Cardiac fibroblast (primary cell): ENCODE measurements around the gene UTP25.

ENCODE experiments used
- DNase-seq, 2 donors: peaks; one replicate each; pipeline versions ENCODE4 v3.0.0 to v3.0.0-alpha.2; 2010; ENCODE audit warnings: low read depth in 2 of 2
- H3K4me3 ChIP-seq, 2 donors: replicated peaks in 1 of 2; 1 replicate in 1 of 2; 2 replicates in 1 of 2; pipeline ENCODE4 v1.5.1; 2011; ENCODE audit warnings: low read depth in 2 of 2, low read length in 2 of 2, mild to moderate bottlenecking in 2 of 2, moderate library complexity in 1 of 2
- CTCF ChIP-seq: IDR thresholded peaks from one replicate; pipeline ENCODE4 v1.5.1; 2011; ENCODE audit warnings: low read depth, mild to moderate bottlenecking, low read length, inconsistent platforms

The UTP25 gene

DNA sequence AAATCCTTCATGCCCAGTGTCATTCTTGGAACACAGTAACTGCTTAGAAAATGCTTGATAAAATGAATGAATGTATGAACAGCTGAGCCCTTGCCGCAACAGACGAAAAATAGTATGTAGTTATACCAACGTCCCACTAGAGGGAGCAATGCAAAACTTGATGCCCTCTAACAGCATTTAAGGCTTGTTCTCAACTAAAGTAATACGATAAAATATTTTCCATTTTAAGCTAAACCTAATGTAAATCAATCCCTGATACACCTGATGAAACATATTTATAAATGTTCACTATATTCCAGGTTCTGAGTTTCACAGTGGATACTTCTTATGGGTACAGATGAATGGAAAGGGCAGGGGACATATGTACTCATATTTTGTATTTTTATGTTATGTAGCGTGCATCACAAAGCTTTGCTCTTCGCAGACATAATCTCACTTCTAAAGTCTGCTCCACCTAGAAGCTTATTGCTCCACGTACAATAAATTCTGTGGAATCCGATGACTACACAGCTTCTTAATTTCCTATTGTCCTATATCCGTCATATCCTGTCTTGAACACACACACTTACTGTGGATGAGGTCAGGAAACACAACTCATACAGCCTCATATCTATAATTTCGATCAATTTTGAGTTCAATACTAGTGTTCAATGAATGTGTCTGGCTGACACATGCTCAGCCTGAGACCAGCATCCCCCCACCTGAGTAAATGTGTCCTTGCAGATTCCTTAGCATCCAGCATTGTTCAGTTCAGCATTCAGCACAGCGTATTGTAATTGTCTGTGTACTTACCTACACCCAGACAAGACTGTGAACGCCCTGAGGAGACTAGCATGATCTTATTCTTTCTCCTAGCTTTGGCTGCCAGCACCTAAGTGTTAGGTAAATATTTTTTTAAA is 4.4 kb upstream of the UTP25 start:
- H3K4me3 ChIP-seq: peak overlapping the region in 1 of 2 donors; percentile 1
- TF ChIP-seq CTCF: peak; percentile 67
- peak; percentile 83 to 96 for DNase-seq

GRCh38 chr1:209825591-209826434 is 2.0 kb upstream of the UTP25 start:
- TF ChIP-seq CTCF: no peak

DNA sequence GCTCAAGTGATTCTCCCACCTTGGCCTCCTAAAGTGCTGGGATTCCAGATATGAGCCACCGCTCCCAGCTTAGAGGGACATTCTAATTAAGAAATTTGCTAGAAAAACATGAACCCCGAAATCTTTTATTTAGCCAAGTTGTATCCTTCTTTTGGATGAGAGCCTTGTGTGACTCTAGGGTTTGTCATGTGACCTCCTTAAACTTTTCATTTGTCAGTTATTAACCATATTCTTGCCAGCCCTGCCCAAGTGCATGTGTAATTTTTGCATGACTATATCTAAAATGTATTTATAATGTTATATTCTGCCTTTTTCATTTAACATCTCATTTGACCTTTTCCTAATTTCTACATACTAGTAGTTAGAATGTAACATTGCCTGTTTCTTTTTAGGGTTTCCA is 1.9 kb downstream of the UTP25 start:
- TF ChIP-seq CTCF: no peak
- no peak for DNase-seq
- no peak overlapping the region for H3K4me3 ChIP-seq

More at GRCh38 chr1:209825591-209826434, 2.0 kb upstream of the UTP25 start:
- H3K4me3 ChIP-seq: no peak overlapping the region
- no peak for DNase-seq

- no peak overlapping the region for H3K4me3 ChIP-seq
- no peak for DNase-seq
- TF ChIP-seq CTCF: no peak
These were observed 3.0 kb downstream of the UTP25 start for GRCh38 chr1:209830722-209831121.

DNA sequence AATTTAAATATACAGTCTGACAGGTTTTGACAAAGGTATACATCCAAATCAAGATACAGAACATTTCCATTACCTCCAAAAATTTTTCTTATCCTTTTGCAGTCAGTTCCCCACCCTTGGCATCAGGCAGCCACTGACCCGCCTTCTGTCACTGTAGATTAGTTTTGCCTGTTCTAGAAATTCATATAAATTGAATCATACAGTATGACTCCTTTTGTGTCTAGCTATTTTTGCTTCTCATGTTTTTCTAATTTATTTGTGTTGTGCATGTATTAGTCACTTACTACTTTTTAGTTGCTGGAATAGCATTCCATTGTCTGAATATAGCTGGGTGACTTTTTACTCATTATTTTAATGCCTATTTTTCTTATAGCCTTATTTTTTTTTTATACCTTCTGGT is 3.8 kb downstream of the UTP25 start:
- TF ChIP-seq CTCF: no peak
- H3K4me3 ChIP-seq: no peak overlapping the region
- DNase-seq: peak in 1 of 2 donors; percentile 78

DNA sequence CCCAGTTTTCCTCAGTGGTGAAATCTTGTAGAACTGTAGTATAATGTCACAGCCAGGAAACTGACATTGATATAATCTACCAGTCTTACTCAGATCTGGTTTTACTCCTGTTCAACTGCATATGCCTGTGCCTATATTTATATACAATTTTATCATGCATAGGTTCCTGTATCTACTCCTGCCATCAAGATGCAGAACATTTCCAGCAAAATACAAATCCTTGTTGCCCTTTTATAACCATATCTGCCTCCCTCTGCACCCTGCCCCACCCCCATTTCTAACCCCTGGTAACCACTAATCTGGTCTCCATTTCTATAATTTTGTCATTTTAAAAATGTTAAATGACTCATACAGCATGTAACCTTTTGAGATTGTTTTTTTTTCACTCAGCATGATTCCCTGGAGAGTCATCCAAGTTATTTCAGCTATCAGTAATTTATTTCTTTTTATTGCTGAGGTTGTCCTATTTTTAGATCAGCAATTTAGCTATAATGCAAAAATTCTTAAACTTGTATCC is 8.1 kb downstream of the UTP25 start:
- TF ChIP-seq CTCF: no peak
- peak; percentile 58 to 76 for DNase-seq
- no peak overlapping the region for H3K4me3 ChIP-seq
